Thyroid gland (tissue), 4 donors: ENCODE measurements around the gene KCNQ2.

Source experiments
- POLR2A ChIP-seq, 2 donors: fragments of 450-650 bp; IDR thresholded peaks; one replicate each; pipeline ENCODE4 v1.6.1; 2017; ENCODE audit warnings: antibody characterized with exemption in 2 of 2, mild to moderate bottlenecking in 2 of 2, moderate library complexity in 1 of 2
- TF ChIP-seq, protein P1 (sequence below), 6 experiments: fragments of 200-600 bp in 3 of 6; fragments of 450-650 bp in 3 of 6; sonication (generic) in 3 of 6; IDR thresholded peaks; one replicate each; pipeline ENCODE4 v1.5.1; 2016 to 2019; ENCODE audit warnings: antibody characterized with exemption in 6 of 6, mild to moderate bottlenecking in 2 of 6, inconsistent platforms in 1 of 6, moderate library complexity in 1 of 6

DNA sequence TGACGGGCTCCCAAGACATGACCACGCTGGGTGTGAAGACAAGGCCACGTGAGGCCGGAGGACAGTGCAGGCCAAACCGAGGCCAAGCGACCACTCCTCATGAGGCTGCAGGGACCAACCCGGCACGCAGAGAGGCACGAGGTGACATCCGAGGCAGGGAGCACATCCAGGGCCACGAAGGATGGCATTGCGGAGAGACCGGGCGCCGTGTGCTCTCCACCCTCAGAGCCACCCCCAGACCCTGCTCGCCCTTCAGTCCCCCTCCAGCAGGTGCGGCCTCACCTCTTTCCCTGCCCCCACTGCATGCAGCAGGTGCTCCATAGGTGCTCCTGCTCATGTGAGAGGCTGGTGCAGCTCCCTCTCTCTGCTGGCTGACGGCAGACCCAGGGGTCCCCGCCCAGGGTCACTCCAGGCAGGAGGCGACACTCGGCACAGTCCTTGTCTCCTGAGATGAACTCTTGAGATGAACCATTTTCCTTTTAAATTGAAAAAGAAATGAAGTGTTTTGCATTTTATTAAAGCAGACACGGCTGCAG lies 77.5 kb downstream of the KCNQ2 start:
- TF ChIP-seq, protein P1, sequence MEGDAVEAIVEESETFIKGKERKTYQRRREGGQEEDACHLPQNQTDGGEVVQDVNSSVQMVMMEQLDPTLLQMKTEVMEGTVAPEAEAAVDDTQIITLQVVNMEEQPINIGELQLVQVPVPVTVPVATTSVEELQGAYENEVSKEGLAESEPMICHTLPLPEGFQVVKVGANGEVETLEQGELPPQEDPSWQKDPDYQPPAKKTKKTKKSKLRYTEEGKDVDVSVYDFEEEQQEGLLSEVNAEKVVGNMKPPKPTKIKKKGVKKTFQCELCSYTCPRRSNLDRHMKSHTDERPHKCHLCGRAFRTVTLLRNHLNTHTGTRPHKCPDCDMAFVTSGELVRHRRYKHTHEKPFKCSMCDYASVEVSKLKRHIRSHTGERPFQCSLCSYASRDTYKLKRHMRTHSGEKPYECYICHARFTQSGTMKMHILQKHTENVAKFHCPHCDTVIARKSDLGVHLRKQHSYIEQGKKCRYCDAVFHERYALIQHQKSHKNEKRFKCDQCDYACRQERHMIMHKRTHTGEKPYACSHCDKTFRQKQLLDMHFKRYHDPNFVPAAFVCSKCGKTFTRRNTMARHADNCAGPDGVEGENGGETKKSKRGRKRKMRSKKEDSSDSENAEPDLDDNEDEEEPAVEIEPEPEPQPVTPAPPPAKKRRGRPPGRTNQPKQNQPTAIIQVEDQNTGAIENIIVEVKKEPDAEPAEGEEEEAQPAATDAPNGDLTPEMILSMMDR (IDR thresholded peaks at IDR 0.05): no peak
- TF ChIP-seq POLR2A (IDR thresholded peaks at IDR 0.05): no peak
